Pons (tissue), 1 donor: ENCODE data around the gene NR2F1-AS1.
"Not testable (repeated sequence)": the region's sequence is repeated elsewhere in the genome, so short reads cannot be mapped to it uniquely, and the experiment has no call there.

Experiments used
- DNase-seq: peaks from one replicate; pipeline ENCODE4 v3.0.0-alpha.2; 2016; ENCODE audit warnings: low spot score

The NR2F1-AS1 gene

DNA sequence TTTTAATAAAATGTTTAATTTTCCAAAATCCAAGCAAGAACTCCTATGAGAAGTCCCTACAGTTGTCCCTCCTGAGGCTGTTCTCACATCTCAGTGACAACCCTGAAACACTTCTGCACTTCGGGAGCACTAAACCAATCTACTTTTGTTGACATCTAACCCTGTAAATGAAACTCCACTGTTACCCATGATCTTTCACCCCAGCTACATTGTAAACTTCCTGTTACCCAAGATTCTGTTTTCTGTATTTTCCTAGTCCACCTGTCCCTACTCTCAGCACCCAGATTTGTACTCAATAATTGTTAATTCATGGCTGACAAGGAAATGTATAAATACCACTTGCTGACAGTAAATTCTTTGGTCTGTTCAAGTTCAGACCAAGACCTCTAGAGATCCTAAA lies 153.7 kb downstream of the NR2F1-AS1 start:
- no peak for DNase-seq

DNA sequence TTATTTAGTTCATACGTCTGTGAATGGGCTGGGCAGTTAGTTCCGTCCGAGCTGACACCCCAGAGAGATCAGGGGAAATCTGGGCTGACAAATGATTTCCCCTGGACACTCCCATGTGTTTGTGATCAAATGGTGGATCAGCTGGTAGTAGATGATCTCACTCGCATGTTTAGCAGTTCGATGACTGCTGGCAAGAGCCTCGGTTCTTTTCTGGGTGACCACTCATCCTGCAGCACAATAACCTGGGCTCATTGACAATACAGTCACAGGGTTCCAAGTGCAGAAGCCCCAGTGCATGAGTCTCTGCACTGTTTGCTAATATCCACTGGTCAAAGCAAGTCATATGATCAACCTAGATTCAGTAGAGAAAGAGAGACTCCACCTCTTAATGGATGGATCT lies 155.9 kb downstream of the NR2F1-AS1 start:
- DNase-seq: peak; percentile 38

DNA sequence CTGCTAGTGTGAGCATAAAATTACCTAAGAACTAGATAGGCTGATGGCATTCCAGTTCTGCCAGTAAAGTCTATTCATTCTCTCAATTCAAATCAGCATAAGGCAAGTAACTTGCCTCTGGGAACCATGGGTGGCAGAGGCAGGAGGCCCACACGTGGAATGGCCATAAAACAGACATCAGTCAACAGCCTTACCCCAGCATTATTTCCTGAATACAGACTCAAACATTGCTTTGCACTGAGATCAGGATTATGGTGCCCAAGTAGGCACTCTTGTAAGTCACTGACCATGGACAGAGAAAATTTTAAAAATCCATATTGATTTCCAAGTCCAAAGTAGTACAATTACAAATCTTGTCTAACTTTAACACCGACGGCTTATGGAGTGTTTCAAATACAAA lies 157.7 kb downstream of the NR2F1-AS1 start:
- DNase-seq: no peak

DNA sequence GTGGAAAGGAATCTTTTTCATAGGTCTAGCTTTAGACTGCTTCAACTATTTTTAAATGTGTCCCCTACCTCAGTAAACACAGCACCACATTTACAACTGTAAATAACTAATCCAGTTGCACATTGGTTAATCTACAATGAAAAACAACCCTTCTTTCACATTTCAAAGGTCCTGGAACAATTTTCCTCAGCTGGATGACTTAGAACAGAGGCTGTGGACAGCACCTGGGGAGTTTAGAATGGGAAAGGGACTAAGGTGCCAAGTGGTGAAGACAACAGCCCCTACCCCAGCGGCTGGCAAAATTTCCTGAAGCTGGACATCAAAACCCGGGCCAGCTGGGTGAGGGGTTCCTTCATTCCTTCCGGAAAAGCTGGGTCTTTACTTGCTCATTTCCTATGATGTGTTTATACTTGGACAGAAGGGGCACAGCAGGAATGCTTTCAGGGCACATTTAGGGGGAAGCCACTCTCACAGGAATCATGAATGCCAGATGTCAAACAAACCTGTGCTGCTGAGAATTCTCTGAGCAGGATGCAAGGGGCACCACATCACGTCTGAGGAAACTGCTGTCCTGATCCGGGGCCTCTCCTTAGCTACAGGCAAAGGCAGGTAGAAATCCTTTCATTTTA lies 158.3 kb downstream of the NR2F1-AS1 start:
- no peak for DNase-seq

DNA sequence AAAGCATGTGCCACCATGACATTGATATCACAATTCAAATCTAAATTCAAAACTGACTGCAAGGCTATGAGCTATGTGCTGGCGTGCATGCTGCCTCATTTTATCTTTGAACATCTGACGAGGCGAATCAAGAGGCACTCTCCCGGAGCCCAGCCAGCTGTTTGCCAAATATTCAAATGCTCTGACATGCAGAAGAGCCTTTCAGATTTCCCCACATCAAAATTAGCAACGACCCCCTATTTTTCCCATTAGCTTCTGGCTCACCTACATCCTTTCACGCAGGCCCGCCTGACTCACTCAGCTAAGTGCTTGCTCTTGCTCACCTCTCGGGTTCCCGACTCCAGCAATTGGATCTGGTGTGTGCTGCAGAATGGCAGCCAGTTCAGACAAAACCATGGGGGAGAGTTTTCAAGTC lies 159.0 kb downstream of the NR2F1-AS1 start:
- DNase-seq: no peak

DNA sequence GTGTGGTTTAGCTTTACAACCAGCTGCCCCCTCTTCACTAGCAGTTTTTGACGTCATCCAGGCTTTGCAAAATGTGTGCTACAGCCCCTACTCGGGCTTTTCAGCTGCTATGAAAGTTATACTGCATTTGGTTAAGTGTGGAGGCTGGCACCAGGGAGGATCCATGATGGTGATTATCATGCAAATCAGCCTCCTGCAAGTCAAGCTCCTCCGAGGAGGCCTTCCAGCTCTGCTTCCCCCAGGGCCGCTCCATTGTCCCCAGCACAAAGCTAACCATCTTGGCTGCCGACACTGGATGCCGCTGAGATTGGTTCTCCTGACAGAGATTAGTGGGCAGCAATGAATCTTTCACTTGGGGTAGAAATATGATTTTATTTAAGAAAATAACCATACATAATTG lies 159.6 kb downstream of the NR2F1-AS1 start:
- DNase-seq: peak; percentile 25

DNA sequence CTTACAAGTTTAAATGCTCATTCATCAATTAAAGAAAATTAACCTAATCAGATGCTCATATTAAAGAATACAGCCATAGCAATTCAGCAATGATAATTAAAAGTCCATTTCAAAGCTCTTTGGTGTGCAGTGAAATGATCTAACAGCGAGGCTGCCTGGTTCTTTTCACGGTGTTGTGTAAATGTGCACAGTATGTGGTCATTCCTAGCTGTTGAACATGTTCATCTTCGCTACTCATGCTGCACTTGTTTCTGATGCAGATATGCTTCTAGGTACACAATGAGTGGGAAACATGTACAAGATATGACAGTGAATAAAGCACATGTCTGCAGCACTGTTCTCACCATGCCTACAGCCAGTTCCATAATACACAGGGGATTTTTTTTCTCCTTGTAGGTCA lies 163.5 kb downstream of the NR2F1-AS1 start:
- no peak for DNase-seq

DNA sequence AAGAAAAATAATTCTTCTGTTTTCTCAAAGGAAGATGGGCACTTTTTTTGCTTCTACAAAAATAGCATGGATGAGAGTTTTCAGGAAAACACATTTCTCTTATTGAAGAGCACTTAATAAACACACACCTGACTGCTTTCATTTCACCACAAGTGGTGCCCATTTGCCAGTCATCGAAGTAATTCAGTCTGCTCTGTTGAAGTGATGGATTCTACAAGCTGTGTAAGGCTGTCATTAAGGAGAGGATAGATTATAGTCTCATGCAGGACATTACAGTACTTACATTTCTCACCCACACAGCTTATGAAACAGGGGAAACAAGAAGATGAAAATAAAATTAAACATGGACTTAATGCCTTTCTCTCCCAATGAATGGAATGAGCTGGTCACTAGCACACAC lies 165.2 kb downstream of the NR2F1-AS1 start:
- no peak for DNase-seq

DNA sequence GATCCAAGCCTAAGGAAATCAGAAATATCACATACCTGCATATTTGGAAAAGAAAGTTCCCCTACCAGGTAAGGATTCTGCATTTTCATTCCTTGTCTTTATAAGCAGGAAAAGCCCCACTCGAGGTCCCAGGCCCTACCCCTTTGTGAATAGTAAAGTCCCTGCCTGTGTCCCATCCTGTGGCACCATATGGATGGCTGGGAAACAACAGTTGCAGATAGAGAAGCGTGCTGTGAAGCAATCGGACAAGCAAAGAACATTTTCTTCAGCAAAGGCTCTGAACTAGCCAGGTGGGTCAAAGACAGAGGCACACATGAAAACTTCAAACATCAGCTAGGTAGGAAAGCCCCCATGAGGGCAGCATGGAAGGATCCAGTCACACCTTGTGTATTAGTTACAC lies 169.3 kb downstream of the NR2F1-AS1 start:
- DNase-seq: no peak

DNA sequence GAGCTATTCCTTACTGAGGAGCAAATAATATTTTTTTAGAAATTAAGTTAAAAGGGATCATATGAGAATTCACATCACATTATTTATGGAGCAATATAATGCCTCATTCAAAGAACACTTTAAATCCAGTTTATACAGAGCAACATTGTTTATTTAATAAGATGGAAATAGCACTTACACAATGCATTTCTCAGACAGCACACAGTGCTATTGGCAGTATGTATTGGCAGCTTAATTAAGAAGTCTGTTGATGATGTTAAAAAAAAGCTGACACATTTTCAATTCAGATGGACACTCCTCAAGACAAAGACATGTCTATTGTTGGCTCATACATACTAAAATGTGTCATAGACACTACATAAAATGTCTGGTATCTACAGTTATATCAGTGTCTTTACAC lies 171.3 kb downstream of the NR2F1-AS1 start:
- peak; percentile 24 for DNase-seq

DNA sequence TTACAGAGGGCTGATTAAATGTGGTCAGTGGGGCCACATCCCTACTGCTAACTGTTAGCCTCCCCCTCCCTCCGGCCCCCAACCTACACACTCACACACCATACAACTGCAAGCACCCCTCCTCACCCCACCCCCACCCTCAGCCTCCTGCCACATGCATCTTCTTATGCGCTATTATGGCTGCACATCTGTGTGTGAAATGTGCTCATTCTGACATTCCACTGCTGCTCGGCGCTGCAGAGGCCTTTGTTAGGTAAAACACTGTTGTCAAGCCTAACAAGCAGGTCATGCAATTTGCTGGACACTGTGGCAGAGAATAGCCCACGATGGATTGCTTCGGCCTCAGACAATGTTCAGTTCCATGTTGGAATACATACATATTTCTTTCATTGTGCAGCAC lies 173.6 kb downstream of the NR2F1-AS1 start:
- DNase-seq: no peak

DNA sequence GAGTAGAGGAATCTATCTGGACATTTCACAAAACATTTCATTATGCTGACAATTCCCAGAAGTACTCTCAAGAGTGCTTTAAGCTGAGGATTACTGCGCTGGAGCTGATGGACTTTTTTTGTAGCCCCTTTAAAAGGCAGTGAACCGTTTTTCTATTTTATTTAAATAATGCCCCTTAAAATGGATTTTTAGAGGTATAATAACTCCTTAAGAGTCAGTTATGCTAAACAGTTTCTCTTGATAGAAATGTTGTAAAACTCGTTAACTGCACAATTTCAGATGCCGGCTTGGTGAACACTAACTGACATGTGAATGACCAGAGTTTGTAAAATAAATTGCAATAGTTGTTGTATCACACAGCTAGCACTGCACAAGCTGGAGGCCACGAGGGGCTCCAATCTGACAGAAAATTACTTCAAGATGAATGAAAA lies 174.0 kb downstream of the NR2F1-AS1 start:
- DNase-seq: no peak

DNA sequence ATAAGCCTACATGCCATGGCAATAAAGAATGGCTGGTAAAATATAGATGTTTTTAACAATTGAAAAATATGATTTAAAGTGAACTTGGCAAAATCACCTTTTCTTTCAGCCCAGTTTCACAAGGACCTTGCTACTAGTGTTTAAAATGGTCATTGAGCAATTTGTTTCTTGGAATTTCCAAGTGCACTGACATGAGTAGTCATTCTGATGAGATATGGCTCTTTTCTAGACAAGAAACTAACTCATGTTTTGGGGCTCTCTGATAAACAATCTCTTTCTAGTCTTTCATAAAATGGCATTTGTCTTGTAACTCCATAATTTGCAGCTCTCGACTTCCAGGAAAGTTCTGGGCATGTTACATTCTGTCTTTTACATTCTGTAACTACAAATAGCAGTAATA lies 176.8 kb downstream of the NR2F1-AS1 start:
- DNase-seq: no peak

DNA sequence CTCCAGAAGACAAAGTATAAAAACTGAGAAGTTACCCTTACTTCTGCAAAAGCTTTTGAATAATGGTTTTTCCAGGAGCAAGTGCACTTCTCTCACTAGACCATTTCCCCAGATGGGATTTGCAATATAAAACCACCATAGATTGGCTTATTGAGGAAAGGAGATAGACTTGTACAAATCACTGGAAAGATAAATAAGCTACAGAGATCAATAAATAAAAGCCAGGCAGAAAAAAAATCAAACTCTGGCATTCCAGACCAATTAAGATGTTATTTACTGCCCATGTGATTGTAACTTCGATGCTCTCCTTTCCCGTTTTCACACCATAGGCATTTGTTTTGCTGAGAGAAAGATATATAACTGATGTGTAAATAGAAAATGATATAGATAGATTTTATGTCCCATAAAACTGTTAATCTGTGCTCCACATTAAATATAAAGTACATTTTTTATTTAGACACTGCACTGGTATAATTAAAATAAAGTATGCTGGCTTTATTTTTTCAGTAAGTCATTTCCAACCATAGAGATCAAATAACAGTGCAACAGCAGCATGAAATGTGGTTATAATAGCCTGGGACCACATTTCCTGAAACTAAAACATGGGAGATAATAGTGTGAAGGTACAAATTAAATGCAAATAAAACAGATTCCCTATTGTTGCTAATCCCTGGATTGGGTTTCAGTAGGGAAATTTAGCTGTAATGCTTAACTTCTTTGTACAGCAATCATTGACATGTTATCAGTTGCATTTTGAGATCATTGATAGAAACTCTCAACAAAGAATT lies 177.7 kb downstream of the NR2F1-AS1 start:
- no peak for DNase-seq

DNA sequence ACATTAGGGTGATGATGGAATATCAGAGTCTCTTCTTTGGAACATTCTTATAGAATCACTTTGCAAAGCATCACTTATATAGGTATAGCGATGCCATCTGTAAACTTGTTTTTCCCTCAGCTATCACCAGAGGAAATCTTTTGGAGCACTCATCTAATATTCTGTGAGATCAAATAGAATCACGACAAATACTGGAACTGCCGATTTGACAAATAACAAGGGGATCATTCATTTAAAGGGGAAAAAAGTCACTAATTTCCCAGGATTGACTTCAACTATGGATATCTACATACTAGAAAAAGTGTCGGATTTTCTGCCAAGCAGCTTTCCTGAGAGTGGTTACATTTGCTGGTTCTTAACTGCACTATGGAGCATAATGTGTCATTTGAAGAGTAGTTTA lies 178.6 kb downstream of the NR2F1-AS1 start:
- DNase-seq: no peak

DNA sequence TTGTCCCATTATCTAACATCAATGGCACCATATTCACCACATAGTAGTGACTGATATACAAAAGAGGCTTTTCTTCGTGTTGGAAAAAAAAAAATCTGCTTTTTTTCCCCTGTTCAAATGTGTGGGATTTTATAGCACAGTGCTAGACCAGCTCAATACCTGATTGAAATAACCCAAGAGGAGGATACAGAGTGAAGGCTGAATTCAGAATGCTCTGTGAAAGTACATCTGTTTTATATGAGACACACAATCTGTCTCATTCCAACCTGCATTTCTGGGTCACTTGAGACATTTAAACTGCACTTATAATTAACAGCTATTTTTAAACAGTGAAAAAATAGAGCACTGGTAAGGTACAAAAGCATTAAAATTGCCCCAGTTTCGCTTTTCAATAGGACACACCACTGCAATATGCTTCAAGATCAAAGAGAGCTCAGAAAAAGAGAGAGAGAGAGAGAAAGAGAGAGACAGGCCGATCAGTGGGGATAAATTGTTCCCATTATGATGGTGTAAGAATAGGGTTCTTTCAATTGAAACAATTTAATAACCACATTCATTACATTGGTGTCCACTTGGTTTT lies 179.3 kb downstream of the NR2F1-AS1 start:
- peak; percentile 22 for DNase-seq

DNA sequence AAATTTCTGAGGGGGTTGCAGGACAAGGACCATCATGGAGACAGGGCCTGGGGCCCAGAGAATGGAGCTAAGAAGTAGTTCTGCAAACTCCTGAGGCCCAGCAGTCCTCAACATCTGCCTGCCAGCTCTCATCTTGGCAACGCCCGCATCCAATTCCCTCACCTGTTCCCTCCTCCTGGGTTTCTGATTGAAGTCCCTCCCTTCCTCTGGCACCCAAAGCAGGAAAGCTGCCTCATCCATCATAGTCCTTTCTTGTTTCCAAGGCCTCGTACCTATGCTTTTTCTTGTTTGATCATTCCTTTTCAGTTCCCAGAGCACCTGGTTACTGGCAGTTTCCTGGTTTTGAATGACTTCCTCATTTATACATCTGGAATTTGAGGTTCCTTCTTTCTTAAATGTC lies 181.3 kb downstream of the NR2F1-AS1 start:
- no peak for DNase-seq

DNA sequence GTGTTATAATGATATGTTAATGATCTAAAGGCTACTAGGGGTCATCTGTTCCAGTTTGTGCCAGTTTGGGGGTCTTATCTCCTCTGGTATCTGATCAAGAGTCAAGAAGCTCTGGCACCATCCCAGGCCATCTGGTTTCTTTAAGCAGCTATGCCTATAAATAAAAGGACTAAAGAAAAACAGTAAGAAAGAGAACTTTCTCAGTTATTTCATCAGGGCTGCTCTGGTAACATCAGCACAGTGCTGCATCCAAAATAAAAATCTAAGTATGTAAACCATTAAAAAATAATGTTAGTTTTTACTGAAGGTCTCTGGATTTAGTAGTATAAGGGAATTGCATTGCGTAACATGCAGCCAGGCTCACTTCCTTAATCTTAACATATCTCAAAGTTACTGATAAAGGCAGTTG lies 185.0 kb downstream of the NR2F1-AS1 start:
- no peak for DNase-seq

DNA sequence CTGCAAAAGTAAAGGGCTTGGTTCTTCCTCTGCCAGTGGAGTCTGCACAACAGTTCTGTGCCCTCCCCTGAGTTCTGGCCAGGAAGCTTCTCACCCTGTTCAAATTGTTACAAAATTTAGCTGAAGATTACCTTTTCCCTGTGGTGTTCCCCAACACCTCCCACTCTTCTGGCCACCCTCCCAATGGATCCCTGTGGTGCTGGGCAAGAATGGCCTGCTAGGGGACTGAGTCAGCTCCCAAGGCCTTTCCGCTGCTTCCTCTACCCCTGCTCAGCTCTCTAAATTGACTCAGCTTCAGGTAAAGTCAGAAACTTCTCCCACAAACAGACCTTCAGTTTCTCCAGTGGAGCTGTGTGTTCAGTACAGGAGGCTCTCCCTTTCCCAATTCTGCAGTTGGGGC lies 186.0 kb downstream of the NR2F1-AS1 start:
- DNase-seq: no peak

DNA sequence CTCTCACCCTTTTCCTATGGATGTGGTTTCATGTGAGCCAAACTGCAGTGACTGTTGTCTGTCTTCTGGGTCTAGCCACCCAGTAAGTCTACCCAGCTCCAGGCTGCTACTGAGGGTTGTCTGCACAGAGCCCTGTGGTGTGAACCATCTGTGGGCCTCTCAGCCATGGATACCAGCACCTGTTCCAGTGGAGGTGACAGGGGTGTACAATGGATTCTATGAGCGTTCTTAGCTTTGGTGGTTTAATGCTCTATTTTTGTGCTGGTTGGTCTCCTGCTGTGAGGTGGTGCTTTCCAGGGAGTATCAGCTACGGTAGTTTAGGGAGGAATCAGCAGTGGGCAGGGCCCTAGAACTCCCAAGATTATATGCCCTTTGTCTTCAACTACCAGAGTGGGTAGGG lies 186.7 kb downstream of the NR2F1-AS1 start:
- no peak for DNase-seq

DNA sequence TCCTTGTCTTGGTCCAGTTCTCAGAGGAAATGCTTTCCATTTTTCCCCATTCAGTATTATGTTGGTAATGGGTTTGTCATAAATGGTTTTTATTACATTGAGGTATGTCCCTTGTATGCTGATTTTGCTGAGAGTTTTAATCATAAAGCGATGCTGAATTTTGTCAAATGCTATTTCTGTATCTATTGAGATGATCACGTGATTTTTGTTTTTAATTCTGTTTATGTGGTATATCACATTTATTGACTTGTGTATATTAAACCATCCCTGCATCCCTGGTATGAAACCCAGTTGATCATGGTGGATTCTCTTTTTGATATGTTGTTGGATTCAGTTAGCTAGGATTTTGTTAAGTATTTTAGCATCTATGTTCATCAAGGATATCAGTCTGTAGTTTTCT lies 189.8 kb downstream of the NR2F1-AS1 start:
- DNase-seq: not testable (repeated sequence)

DNA sequence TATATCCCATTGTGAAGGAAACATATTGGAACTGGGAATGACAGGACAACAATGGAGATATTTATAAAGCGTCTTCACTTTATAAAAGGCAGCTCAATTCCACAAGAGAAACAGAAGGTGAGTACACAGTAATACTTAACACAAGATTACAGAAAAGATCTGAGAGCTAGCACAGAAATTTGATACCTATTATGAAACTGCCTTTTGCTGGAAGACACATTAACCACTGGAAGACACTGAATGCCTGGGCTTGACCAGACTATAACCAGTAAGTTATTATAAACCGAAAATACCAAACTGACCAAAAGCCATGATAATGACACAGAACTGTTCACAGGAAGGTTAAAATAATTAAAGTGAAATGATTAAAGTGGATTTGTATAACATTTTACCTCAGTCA lies 195.4 kb downstream of the NR2F1-AS1 start:
- no peak for DNase-seq

DNA sequence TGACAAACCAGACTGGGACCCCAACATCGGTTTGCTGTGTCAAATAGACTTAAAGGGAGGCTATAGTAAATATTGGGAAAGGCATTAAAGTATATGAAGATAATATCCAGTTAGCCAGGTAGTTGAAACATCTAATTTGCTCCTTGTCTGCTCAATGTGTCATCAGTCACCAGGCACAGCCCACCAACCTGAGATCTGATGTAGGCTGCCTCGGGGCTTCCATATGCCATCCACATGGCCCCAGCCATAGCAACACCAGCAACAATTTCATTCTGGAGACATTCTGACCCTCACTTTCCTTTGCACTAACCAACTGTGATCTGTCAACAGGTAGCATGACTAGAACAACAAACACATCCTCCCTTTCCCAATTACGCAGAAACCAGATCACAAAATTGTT lies 196.0 kb downstream of the NR2F1-AS1 start:
- DNase-seq: no peak
